ENCODE results near the gene SCN5A.

SCN5A gene

DNA sequence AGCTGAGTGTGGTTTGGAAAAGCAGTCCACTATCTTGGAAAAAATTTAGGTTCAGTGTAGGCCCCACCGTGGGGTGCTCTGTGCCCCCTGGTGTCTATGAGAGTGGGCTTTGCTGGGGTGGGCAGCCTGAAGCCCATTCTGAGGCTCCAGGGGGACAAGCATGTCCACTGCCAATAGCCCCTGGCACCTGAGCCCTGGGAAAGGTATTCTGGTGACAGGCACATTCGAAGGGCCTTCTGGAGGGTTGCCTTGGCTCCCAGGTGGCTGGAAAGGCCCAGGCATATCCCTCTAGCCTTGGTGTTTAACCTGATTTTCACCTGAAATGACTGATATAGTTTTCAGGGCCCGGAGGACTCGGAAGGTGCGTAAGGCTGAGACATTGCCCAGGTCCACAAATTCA lies 36.1 kb downstream of the SCN5A start:
- Histone ChIP-seq H3K4me1 (ENCODE audit: control insufficient read depth, insufficient read depth, low read length) (no peaks in the 10 kb centered on the region), H3K9ac (ENCODE audit: low read length in 2 of 2) (no peak overlapping the region), H3K27ac (ENCODE audit: low read length) (no peak overlapping the region), H3K4me3 (ENCODE audit: low read length in 2 of 2) (no peak overlapping the region), H3K9me3 (ENCODE audit: control insufficient read depth in 2 of 2, low read length in 2 of 2) (no peaks in the 10 kb centered on the region), H3K36me3 (ENCODE audit: control insufficient read depth in 2 of 2, insufficient read depth in 2 of 2, low read length in 2 of 2) (no peaks in the 10 kb centered on the region), H3K27me3 (ENCODE audit: control insufficient read depth in 1 of 2, insufficient read depth in 2 of 2, low read length in 2 of 2) (no peaks in the 10 kb centered on the region)

- no peaks in the 10 kb centered on the region for H3K4me1 ChIP-seq (ENCODE audit: control insufficient read depth, insufficient read depth, low read length)
- H3K36me3 ChIP-seq (ENCODE audit: control insufficient read depth in 2 of 2, insufficient read depth in 2 of 2, low read length in 2 of 2) = no peaks in the 10 kb centered on the region
- no peak overlapping the region for H3K4me3 ChIP-seq (ENCODE audit: low read length in 2 of 2)
- H3K9me3 ChIP-seq (ENCODE audit: control insufficient read depth in 2 of 2, low read length in 2 of 2) = no peaks in the 10 kb centered on the region
- H3K27ac ChIP-seq (ENCODE audit: low read length) = no peak overlapping the region
- H3K27me3 ChIP-seq (ENCODE audit: control insufficient read depth in 1 of 2, insufficient read depth in 2 of 2, low read length in 2 of 2) = no peaks in the 10 kb centered on the region
- no peak overlapping the region for H3K9ac ChIP-seq (ENCODE audit: low read length in 2 of 2)
Observed at GRCh38 chr3:38611866-38612265, 37.6 kb downstream of the SCN5A start.

DNA sequence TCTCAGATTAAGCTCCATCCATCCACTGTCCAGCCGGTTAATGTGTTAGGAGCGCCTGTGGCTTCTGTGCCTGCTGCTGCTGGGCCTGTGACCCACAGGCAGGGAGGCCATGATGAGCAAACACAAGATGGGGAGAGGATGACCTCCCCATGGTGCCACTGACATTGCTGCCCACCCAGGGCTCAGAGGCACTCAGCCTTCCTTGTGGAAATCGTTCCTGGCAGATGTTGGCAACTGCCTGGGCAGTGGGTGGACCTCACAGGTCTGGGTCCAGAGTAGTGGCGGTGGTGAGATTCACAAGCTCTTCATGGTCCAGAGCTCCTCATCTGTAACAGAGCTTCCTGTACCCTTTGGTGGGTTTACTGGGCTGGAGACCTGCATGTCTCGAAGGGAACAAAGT lies 38.6 kb downstream of the SCN5A start:
- no peaks in the 10 kb centered on the region for H3K4me1 ChIP-seq (ENCODE audit: control insufficient read depth, insufficient read depth, low read length)
- H3K9me3 ChIP-seq (ENCODE audit: control insufficient read depth in 2 of 2, low read length in 2 of 2) = no peaks in the 10 kb centered on the region
- no peaks in the 10 kb centered on the region for H3K27me3 ChIP-seq (ENCODE audit: control insufficient read depth in 1 of 2, insufficient read depth in 2 of 2, low read length in 2 of 2)
- H3K36me3 ChIP-seq (ENCODE audit: control insufficient read depth in 2 of 2, insufficient read depth in 2 of 2, low read length in 2 of 2) = no peaks in the 10 kb centered on the region
- no peak overlapping the region for H3K27ac ChIP-seq (ENCODE audit: low read length)
- H3K4me3 ChIP-seq (ENCODE audit: low read length in 2 of 2) = no peak overlapping the region
- no peak overlapping the region for H3K9ac ChIP-seq (ENCODE audit: low read length in 2 of 2)

GRCh38 chr3:38610436-38610835 lies 39.1 kb downstream of the SCN5A start:
- Histone ChIP-seq H3K27me3 (ENCODE audit: control insufficient read depth in 1 of 2, insufficient read depth in 2 of 2, low read length in 2 of 2) (no peaks in the 10 kb centered on the region), H3K9ac (ENCODE audit: low read length in 2 of 2) (no peak overlapping the region), H3K4me1 (ENCODE audit: control insufficient read depth, insufficient read depth, low read length) (no peaks in the 10 kb centered on the region), H3K4me3 (ENCODE audit: low read length in 2 of 2) (no peak overlapping the region), H3K36me3 (ENCODE audit: control insufficient read depth in 2 of 2, insufficient read depth in 2 of 2, low read length in 2 of 2) (no peaks in the 10 kb centered on the region), H3K9me3 (ENCODE audit: control insufficient read depth in 2 of 2, low read length in 2 of 2) (no peaks in the 10 kb centered on the region), H3K27ac (ENCODE audit: low read length) (no peak overlapping the region)

- Histone ChIP-seq H3K9ac (ENCODE audit: low read length in 2 of 2) (no peak overlapping the region), H3K4me3 (ENCODE audit: low read length in 2 of 2) (no peak overlapping the region), H3K27me3 (ENCODE audit: control insufficient read depth in 1 of 2, insufficient read depth in 2 of 2, low read length in 2 of 2) (no peaks in the 10 kb centered on the region), H3K9me3 (ENCODE audit: control insufficient read depth in 2 of 2, low read length in 2 of 2) (no peaks in the 10 kb centered on the region), H3K4me1 (ENCODE audit: control insufficient read depth, insufficient read depth, low read length) (no peaks in the 10 kb centered on the region), H3K36me3 (ENCODE audit: control insufficient read depth in 2 of 2, insufficient read depth in 2 of 2, low read length in 2 of 2) (no peaks in the 10 kb centered on the region), H3K27ac (ENCODE audit: low read length) (no peak overlapping the region)
Observed at GRCh38 chr3:38609386-38610111, 39.9 kb downstream of the SCN5A start.

- Histone ChIP-seq H3K4me3 (ENCODE audit: low read length in 2 of 2) (no peak overlapping the region), H3K27ac (ENCODE audit: low read length) (no peak overlapping the region), H3K9me3 (ENCODE audit: control insufficient read depth in 2 of 2, low read length in 2 of 2) (no peaks in the 10 kb centered on the region), H3K36me3 (ENCODE audit: control insufficient read depth in 2 of 2, insufficient read depth in 2 of 2, low read length in 2 of 2) (no peaks in the 10 kb centered on the region), H3K9ac (ENCODE audit: low read length in 2 of 2) (no peak overlapping the region), H3K27me3 (ENCODE audit: control insufficient read depth in 1 of 2, insufficient read depth in 2 of 2, low read length in 2 of 2) (no peaks in the 10 kb centered on the region), H3K4me1 (ENCODE audit: control insufficient read depth, insufficient read depth, low read length) (no peaks in the 10 kb centered on the region)
Observed at GRCh38 chr3:38608961-38609360, 40.5 kb downstream of the SCN5A start.

- no peaks in the 10 kb centered on the region for H3K27me3 ChIP-seq (ENCODE audit: control insufficient read depth in 1 of 2, insufficient read depth in 2 of 2, low read length in 2 of 2)
- no peak overlapping the region for H3K27ac ChIP-seq (ENCODE audit: low read length)
- no peaks in the 10 kb centered on the region for H3K4me1 ChIP-seq (ENCODE audit: control insufficient read depth, insufficient read depth, low read length)
- H3K9ac ChIP-seq (ENCODE audit: low read length in 2 of 2) = no peak overlapping the region
- H3K4me3 ChIP-seq (ENCODE audit: low read length in 2 of 2) = no peak overlapping the region
- H3K9me3 ChIP-seq (ENCODE audit: control insufficient read depth in 2 of 2, low read length in 2 of 2) = no peaks in the 10 kb centered on the region
- H3K36me3 ChIP-seq (ENCODE audit: control insufficient read depth in 2 of 2, insufficient read depth in 2 of 2, low read length in 2 of 2) = no peaks in the 10 kb centered on the region
Observed at GRCh38 chr3:38608086-38608775, 41.3 kb downstream of the SCN5A start.

- H3K9me3 ChIP-seq (ENCODE audit: control insufficient read depth in 2 of 2, low read length in 2 of 2) = no peaks in the 10 kb centered on the region
- H3K4me3 ChIP-seq (ENCODE audit: low read length in 2 of 2) = no peak overlapping the region
- H3K27ac ChIP-seq (ENCODE audit: low read length) = no peak overlapping the region
- no peaks in the 10 kb centered on the region for H3K4me1 ChIP-seq (ENCODE audit: control insufficient read depth, insufficient read depth, low read length)
- H3K27me3 ChIP-seq (ENCODE audit: control insufficient read depth in 1 of 2, insufficient read depth in 2 of 2, low read length in 2 of 2) = no peaks in the 10 kb centered on the region
- H3K36me3 ChIP-seq (ENCODE audit: control insufficient read depth in 2 of 2, insufficient read depth in 2 of 2, low read length in 2 of 2) = no peaks in the 10 kb centered on the region
- H3K9ac ChIP-seq (ENCODE audit: low read length in 2 of 2) = no peak overlapping the region
Observed at GRCh38 chr3:38606561-38606960, 42.9 kb downstream of the SCN5A start.

- H3K9me3 ChIP-seq (ENCODE audit: control insufficient read depth in 2 of 2, low read length in 2 of 2) = no peaks in the 10 kb centered on the region
- H3K4me3 ChIP-seq (ENCODE audit: low read length in 2 of 2) = no peak overlapping the region
- H3K4me1 ChIP-seq (ENCODE audit: control insufficient read depth, insufficient read depth, low read length) = no peaks in the 10 kb centered on the region
- H3K9ac ChIP-seq (ENCODE audit: low read length in 2 of 2) = no peak overlapping the region
- no peaks in the 10 kb centered on the region for H3K36me3 ChIP-seq (ENCODE audit: control insufficient read depth in 2 of 2, insufficient read depth in 2 of 2, low read length in 2 of 2)
- H3K27ac ChIP-seq (ENCODE audit: low read length) = no peak overlapping the region
- H3K27me3 ChIP-seq (ENCODE audit: control insufficient read depth in 1 of 2, insufficient read depth in 2 of 2, low read length in 2 of 2) = no peaks in the 10 kb centered on the region
Observed at GRCh38 chr3:38605981-38606380, 43.5 kb downstream of the SCN5A start.

GRCh38 chr3:38604246-38604645 lies 45.2 kb downstream of the SCN5A start:
- Histone ChIP-seq H3K4me3 (ENCODE audit: low read length in 2 of 2) (no peak overlapping the region), H3K9ac (ENCODE audit: low read length in 2 of 2) (no peak overlapping the region), H3K27me3 (ENCODE audit: control insufficient read depth in 1 of 2, insufficient read depth in 2 of 2, low read length in 2 of 2) (no peaks in the 10 kb centered on the region), H3K9me3 (ENCODE audit: control insufficient read depth in 2 of 2, low read length in 2 of 2) (no peaks in the 10 kb centered on the region), H3K27ac (ENCODE audit: low read length) (no peak overlapping the region), H3K36me3 (ENCODE audit: control insufficient read depth in 2 of 2, insufficient read depth in 2 of 2, low read length in 2 of 2) (no peaks in the 10 kb centered on the region), H3K4me1 (ENCODE audit: control insufficient read depth, insufficient read depth, low read length) (no peaks in the 10 kb centered on the region)

DNA sequence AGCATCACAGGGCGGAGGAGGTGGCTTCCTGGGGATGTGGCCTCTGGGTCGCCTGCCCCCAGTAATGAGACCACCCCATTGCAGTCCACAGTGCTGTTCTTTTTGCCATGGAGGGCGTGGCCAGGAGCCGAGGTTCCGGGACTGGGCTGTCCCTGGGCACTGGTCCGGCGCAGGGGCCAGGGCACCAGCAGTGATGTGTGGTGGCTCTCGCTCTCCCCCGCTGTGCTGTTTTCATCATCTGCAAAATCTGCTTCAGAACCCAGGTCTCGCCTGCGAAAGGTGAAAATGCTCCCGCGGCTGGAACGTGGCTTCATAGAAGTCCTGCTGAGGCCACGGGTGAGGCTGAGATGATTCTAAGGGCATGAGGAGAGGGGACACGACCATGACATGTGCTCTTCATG lies 45.8 kb downstream of the SCN5A start:
- no peaks in the 10 kb centered on the region for H3K9me3 ChIP-seq (ENCODE audit: control insufficient read depth in 2 of 2, low read length in 2 of 2)
- H3K4me3 ChIP-seq (ENCODE audit: low read length in 2 of 2) = no peak overlapping the region
- H3K36me3 ChIP-seq (ENCODE audit: control insufficient read depth in 2 of 2, insufficient read depth in 2 of 2, low read length in 2 of 2) = no peaks in the 10 kb centered on the region
- no peak overlapping the region for H3K27ac ChIP-seq (ENCODE audit: low read length)
- no peaks in the 10 kb centered on the region for H3K4me1 ChIP-seq (ENCODE audit: control insufficient read depth, insufficient read depth, low read length)
- H3K27me3 ChIP-seq (ENCODE audit: control insufficient read depth in 1 of 2, insufficient read depth in 2 of 2, low read length in 2 of 2) = no peaks in the 10 kb centered on the region
- H3K9ac ChIP-seq (ENCODE audit: low read length in 2 of 2) = no peak overlapping the region
